CD14-positive monocyte (primary cell): Measurements from ENCODE around the gene GRIK3. TPM values are rescaled to one million over a fixed set of nuclear protein-coding genes. Genes with fewer than 3 reads are reported as not detected.

ENCODE experiments used
- DNase-seq, 3 donors: peaks; one replicate each; pipeline ENCODE4 v3.0.0-alpha.2; 2011 to 2022
- H2AFZ ChIP-seq: 2 replicates; pipeline ENCODE4 v1.6.0; 2012; ENCODE audit warnings: mild to moderate bottlenecking, low read depth, low read length, inconsistent platforms; ENCODE audit not compliant: insufficient read depth, poor library complexity, severe bottlenecking
- H3K27ac ChIP-seq, 2 donors: 1 replicate in 1 of 2; 2 replicates in 1 of 2; pipeline ENCODE4 v1.5.1; 2012 to 2013; ENCODE audit warnings: low read length in 2 of 2, control low read depth in 1 of 2, inconsistent platforms in 1 of 2, low read depth in 1 of 2, mild to moderate bottlenecking in 1 of 2
- H3K27me3 ChIP-seq, 2 donors: one replicate each; pipeline versions ENCODE4 v1.6.0 to v1.6.1; 2011 to 2013; ENCODE audit warnings: low read length in 2 of 2; ENCODE audit not compliant: control insufficient read depth in 2 of 2, insufficient read depth in 2 of 2
- H3K36me3 ChIP-seq, 2 donors: replicated peaks in 1 of 2; 1 replicate in 1 of 2; 2 replicates in 1 of 2; pipeline versions ENCODE4 v1.5.1 to v1.6.1; 2012 to 2013; ENCODE audit warnings: low read length in 2 of 2, control low read depth in 1 of 2, inconsistent platforms in 1 of 2, mild to moderate bottlenecking in 1 of 2; ENCODE audit not compliant: insufficient read depth in 2 of 2, control insufficient read depth in 1 of 2
- H3K4me1 ChIP-seq, 2 donors: 1 replicate in 1 of 2; 2 replicates in 1 of 2; pipeline versions ENCODE4 v1.5.1 to v1.6.1; 2012 to 2013; ENCODE audit warnings: low read length in 2 of 2, control low read depth in 1 of 2, inconsistent platforms in 1 of 2, mild to moderate bottlenecking in 1 of 2, moderate library complexity in 1 of 2; ENCODE audit not compliant: insufficient read depth in 2 of 2, control insufficient read depth in 1 of 2
- H3K4me2 ChIP-seq: replicated peaks from 2 replicates; pipeline ENCODE3; 2012; ENCODE audit warnings: low read length, moderate library complexity, mild to moderate bottlenecking; ENCODE audit not compliant: poor library complexity, severe bottlenecking; ENCODE audit errors: extremely low read depth
- H3K4me3 ChIP-seq, 3 experiments: fragments of 200-600 bp in 1 of 3; sonication (generic) in 1 of 3; replicated peaks in 1 of 3; 1 replicate in 2 of 3; 2 replicates in 1 of 3; pipeline ENCODE4 v1.5.1; 2011 to 2013; ENCODE audit warnings: low read length in 3 of 3, mild to moderate bottlenecking in 3 of 3, control low read depth in 2 of 3, low read depth in 2 of 3, inconsistent platforms in 1 of 3, moderate library complexity in 1 of 3
- H3K79me2 ChIP-seq: 2 replicates; pipeline ENCODE4 v1.6.0; 2012; ENCODE audit warnings: mild to moderate bottlenecking, control low read depth, inconsistent platforms, low read length, moderate library complexity; ENCODE audit not compliant: insufficient read depth
- H3K9ac ChIP-seq: 2 replicates; pipeline ENCODE4 v1.6.0; 2017; ENCODE audit warnings: low read length, mild to moderate bottlenecking; ENCODE audit not compliant: insufficient read depth, poor library complexity, severe bottlenecking
- H3K9me3 ChIP-seq, 2 donors: replicated peaks in 1 of 2; 1 replicate in 1 of 2; 2 replicates in 1 of 2; pipeline versions ENCODE4 v1.5.1 to v1.6.1; 2012 to 2013; ENCODE audit warnings: low read length in 2 of 2, control low read depth in 1 of 2; ENCODE audit not compliant: control insufficient read depth in 1 of 2, insufficient read depth in 1 of 2
- H4K20me1 ChIP-seq: 2 replicates; pipeline ENCODE4 v1.6.0; 2012; ENCODE audit warnings: mild to moderate bottlenecking, low read length, control low read depth, moderate library complexity; ENCODE audit not compliant: insufficient read depth
- H3K27ac Mint-ChIP-seq, 7 donors: one replicate each; pipeline ENCODE4 v1.8.0; 2020; ENCODE audit warnings: mild to moderate bottlenecking in 7 of 7, mixed read lengths in 7 of 7, moderate library complexity in 6 of 7, inconsistent platforms in 2 of 7
- H3K27me3 Mint-ChIP-seq, 3 donors: one replicate each; pipeline ENCODE4 v1.8.0; 2021 to 2022; ENCODE audit warnings: low read depth in 3 of 3, mild to moderate bottlenecking in 3 of 3, mixed read lengths in 3 of 3, moderate library complexity in 3 of 3, inconsistent platforms in 1 of 3
- H3K36me3 Mint-ChIP-seq, 2 donors: one replicate each; pipeline ENCODE4 v1.8.0; 2020; ENCODE audit warnings: mixed read lengths in 2 of 2, inconsistent platforms in 1 of 2, mild to moderate bottlenecking in 1 of 2
- H3K4me1 Mint-ChIP-seq: one replicate; pipeline ENCODE4 v1.8.0; 2020; ENCODE audit warnings: mild to moderate bottlenecking, mixed read lengths
- H3K4me3 Mint-ChIP-seq, 2 donors: one replicate each; pipeline ENCODE4 v1.8.0; 2020; ENCODE audit warnings: mild to moderate bottlenecking in 2 of 2, mixed read lengths in 2 of 2, moderate library complexity in 1 of 2
- H3K9me3 Mint-ChIP-seq, 7 donors: one replicate each; pipeline ENCODE4 v1.8.0; 2020 to 2022; ENCODE audit warnings: mixed read lengths in 7 of 7, mild to moderate bottlenecking in 6 of 7, moderate library complexity in 6 of 7, inconsistent platforms in 2 of 7
- CTCF ChIP-seq: fragments of 200-600 bp; IDR thresholded peaks from one replicate; pipeline ENCODE4 v1.8.0; 2022; ENCODE audit warnings: antibody characterized with exemption, mild to moderate bottlenecking
- WGBS: methylation state at CpG from one replicate; pipeline ENCODE4 v1.1.5; 2013; ENCODE audit warnings: missing lambda C conversion rate; ENCODE audit not compliant: insufficient coverage; 5-methylcytosine and 5-hydroxymethylcytosine counted together
- intact Hi-C, 2 donors: fragments of 100-400 bp; cut with micrococcal nuclease; formaldehyde crosslinking; loops; one replicate each; pipeline versions ENCODE4 v1.15.0 to v1.15.1; 2023
- polyA plus RNA-seq, 3 donors: library from polyadenylated mRNA; depleted of rRNA in 1 of 3; unstranded in 2 of 3; stranded (reverse) in 1 of 3; fragments of 300-500 nt in 2 of 3; fragments of >200 nt in 1 of 3; fragmentation: Illumina TruSeq in 2 of 3; gene quantifications; 1 replicate in 2 of 3; 2 replicates in 1 of 3; pipeline ENCODE4 v1.2.3, GENCODE V29; 2012 to 2021

GRIK3 gene
- polyA plus RNA-seq, 3 donors = not detected

- no peaks in the 10 kb centered on the region for H3K4me1 Mint-ChIP-seq
Observed at GRCh38 chr1:36920371-36920770, 113.9 kb downstream of the GRIK3 start.

DNA sequence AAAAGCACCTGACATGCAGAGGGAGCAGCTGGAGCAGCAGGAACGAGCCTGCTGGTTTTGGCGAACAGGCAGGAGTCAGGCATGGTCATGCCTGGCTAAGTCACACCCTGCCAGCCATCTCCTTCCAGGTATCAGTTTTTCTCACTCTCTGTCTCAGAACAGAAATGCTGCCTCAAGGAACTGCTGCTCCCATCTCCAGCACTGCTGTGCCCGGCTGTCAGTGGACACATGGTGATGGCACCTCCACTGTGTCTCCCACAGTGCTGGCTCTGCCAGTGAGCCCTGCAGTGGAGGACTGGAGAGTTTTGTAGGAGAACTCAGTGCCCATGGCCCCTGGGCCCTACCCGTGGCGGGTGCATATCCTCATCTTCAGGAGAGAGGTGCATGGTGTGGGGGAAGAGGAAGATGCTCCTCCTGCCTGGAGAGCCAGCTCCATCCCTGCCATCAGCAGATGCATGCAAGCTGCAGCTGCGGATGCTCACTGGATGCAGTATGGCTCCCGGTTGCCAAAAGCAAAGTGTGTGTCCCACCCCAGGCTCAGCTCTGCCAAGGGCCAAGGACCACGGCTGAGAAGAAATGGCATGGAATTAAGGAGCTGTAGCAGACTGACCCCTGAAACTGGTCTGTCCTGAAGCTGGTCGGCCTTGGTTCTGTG is 114.7 kb downstream of the GRIK3 start:
- Histone ChIP-seq H3K79me2 (no peaks in the 10 kb centered on the region), H3K27me3 (no peaks in the 10 kb centered on the region), H2AFZ (no peak overlapping the region), H3K9ac (no peak overlapping the region), H3K36me3 (no peaks in the 10 kb centered on the region), H3K4me3 (no peak overlapping the region), H4K20me1 (no peaks in the 10 kb centered on the region), H3K27ac (no peak overlapping the region), H3K4me1 (no peaks in the 10 kb centered on the region), H3K4me2 (no peak overlapping the region), H3K9me3 (no peaks in the 10 kb centered on the region)
- Mint-ChIP-seq H3K4me3 (no peak overlapping the region), H3K27ac (no peak overlapping the region), H3K4me1 (no peaks in the 10 kb centered on the region), H3K36me3 (no peaks in the 10 kb centered on the region), H3K9me3 (peaks cover 0 to 3% (median 0%) of the 10 kb centered on the region in 7 donors), H3K27me3 (peaks cover 1 to 8% (median 3%) of the 10 kb centered on the region in 3 donors)
- no peak for DNase-seq
- intact Hi-C loops = no loop called here
- WGBS = 74% methylated on average over 9 of the region's 9 CpGs
- TF ChIP-seq CTCF = no peak

More at GRCh38 chr1:36920371-36920770, 113.9 kb downstream of the GRIK3 start:
- Mint-ChIP-seq H3K36me3 (no peaks in the 10 kb centered on the region), H3K27ac (no peak overlapping the region), H3K27me3 (peaks cover 0 to 8% (median 3%) of the 10 kb centered on the region in 3 donors), H3K9me3 (peaks cover 0 to 2% (median 0%) of the 10 kb centered on the region in 7 donors), H3K4me3 (no peak overlapping the region)
- no peaks in the 10 kb centered on the region for H3K36me3 ChIP-seq
- no peak for TF ChIP-seq CTCF
- intact Hi-C loops = no loop called here
- H3K27ac ChIP-seq = no peak overlapping the region
- H3K79me2 ChIP-seq = no peaks in the 10 kb centered on the region
- no peaks in the 10 kb centered on the region for H4K20me1 ChIP-seq
- no CpG with 5 or more reads among the region's 3 CpGs for WGBS
- H3K9ac ChIP-seq = no peak overlapping the region
- H3K4me1 ChIP-seq = no peaks in the 10 kb centered on the region
- no peaks in the 10 kb centered on the region for H3K27me3 ChIP-seq
- H3K9me3 ChIP-seq = no peaks in the 10 kb centered on the region
- no peak overlapping the region for H3K4me2 ChIP-seq
- DNase-seq = no peak
- no peak overlapping the region for H2AFZ ChIP-seq
- H3K4me3 ChIP-seq = no peak overlapping the region
